A549 treated with AZD2906 at 1 μM for 4 hours (cell line): ENCODE measurements around the gene REXO5. TPM values are rescaled to one million over a fixed set of nuclear protein-coding genes. Genes with fewer than 3 reads are reported as not detected.

Experiments
- total RNA-seq: library from RNA; stranded (reverse); fragments of 200-300 nt; extraction: Qiagen RNA extraction; gene quantifications from 5 replicates; pipeline ENCODE4 v1.2.3, GENCODE V29; 2022

Gene REXO5
- total RNA-seq = 3.6 to 4.9 TPM (median 4.3 TPM) in 5 replicates

GRCh38 chr16:20806168-20807050, at the start of gene REXO5, which contains the start of gene ERI2:
TSS of gene REXO5 (plus strand) at chr16:20806527. CDS start at chr16:20806954, 427 bp downstream.
TSS of gene ERI2 (minus strand) at chr16:20806472. CDS start at chr16:20806430, 42 bp downstream.

GRCh38 chr16:20763461-20764232, 42.7 kb upstream of the REXO5 start, which contains the start of gene ACSM3:
TSS of gene ACSM3 (plus strand) at chr16:20764014. CDS start at chr16:20770035, 6,021 bp downstream.

Other genes with a start within 250 kb of the REXO5 start
- gene ACSM2B, start 230.2 kb upstream of the REXO5 start, total RNA-seq = not detected in 5 replicates
- not detected in 5 replicates for gene ACSM1, start 108.8 kb upstream of the REXO5 start, total RNA-seq
- 19.4 to 28.2 TPM (median 21.2 TPM) in 5 replicates for gene THUMPD1, start 64.7 kb upstream of the REXO5 start, total RNA-seq
- gene ACSM3, start 42.5 kb upstream of the REXO5 start, total RNA-seq = 2.9 to 3.6 TPM (median 3.0 TPM) in 5 replicates
- gene ERI2, start 55 bp upstream of the REXO5 start, total RNA-seq = 12.8 to 14.6 TPM (median 14.1 TPM) in 5 replicates
- gene DCUN1D3, start 93.8 kb downstream of the REXO5 start, total RNA-seq = 7.3 to 8.9 TPM (median 8.4 TPM) in 5 replicates
- gene LYRM1, start 94.2 kb downstream of the REXO5 start, total RNA-seq = 32.0 to 37.5 TPM (median 33.2 TPM) in 5 replicates